GM23248 (cell line): Measurements from ENCODE around the gene GALNT18.

Source experiments
- EZH2 ChIP-seq: fragments of 200-600 bp; sonication (generic); IDR thresholded peaks from 2 replicates; pipeline ENCODE4 v1.6.1; 2018; ENCODE audit warnings: antibody characterized with exemption, mild to moderate bottlenecking; ENCODE audit not compliant: insufficient read depth, poor library complexity, severe bottlenecking
- EZH2phosphoT487 ChIP-seq: fragments of 200-600 bp; sonication (generic); IDR thresholded peaks from 2 replicates; pipeline ENCODE4 v1.6.1; 2018; ENCODE audit warnings: antibody characterized with exemption, moderate library complexity, mild to moderate bottlenecking, low read depth; ENCODE audit not compliant: insufficient read depth

- TF ChIP-seq EZH2 = no peak
- no peak for TF ChIP-seq EZH2phosphoT487
Observed at GRCh38 chr11:11624926-11625325, 3.1 kb upstream of the GALNT18 start.
